IMR-90 (cell line): ENCODE measurements around the gene CHN2. TPM values are rescaled to one million over a fixed set of nuclear protein-coding genes. Genes with fewer than 3 reads are reported as not detected.

Source experiments
- ATAC-seq: fragments of 200-7000 bp; cut with Tn5 transposase; 2 replicates; pipeline ENCODE4 v1.9.1; 2020; ENCODE audit warnings: low read depth, mild to moderate bottlenecking, moderate library complexity
- BruUV-seq: library from RNA; stranded (reverse); fragments of 400-500 nt; replicated peaks from 2 replicates; lab custom pipeline; 2021; lab: Mats Ljungman, UMichigan
- CTCF ChIA-PET: fragments of 300-600 bp; formaldehyde crosslinking; extraction: SDS; loops from one replicate; lab custom pipeline; 2021; ENCODE audit warnings: antibody characterized with exemption; lab: Yijun Ruan, JAX
- POLR2A ChIA-PET: fragments of 300-600 bp; sonication (Branson Sonifier 250); formaldehyde crosslinking; loops from one replicate; lab custom pipeline; 2022; ENCODE audit warnings: antibody characterized with exemption; ENCODE audit not compliant: unreplicated experiment; lab: Charles Lee
- DNase-seq: peaks from one replicate; pipeline ENCODE4 v3.0.0; 2013
- H2AFZ ChIP-seq: replicated peaks from 2 replicates; pipeline ENCODE3; 2013; ENCODE audit warnings: low read length, mild to moderate bottlenecking; ENCODE audit not compliant: poor library complexity
- H2AK5ac ChIP-seq: 2 replicates; pipeline ENCODE4 v1.6.1; 2013; ENCODE audit warnings: low read depth, low read length, inconsistent platforms
- H2AK9ac ChIP-seq: replicated peaks from 2 replicates; pipeline ENCODE3; 2013; ENCODE audit warnings: mild to moderate bottlenecking, low read depth, low read length, moderate library complexity; ENCODE audit not compliant: poor library complexity
- H2BK120ac ChIP-seq: 2 replicates; pipeline ENCODE4 v1.6.1; 2013; ENCODE audit warnings: low read depth, low read length, inconsistent platforms
- H2BK15ac ChIP-seq: 3 replicates; pipeline ENCODE4 v1.6.1; 2013; ENCODE audit warnings: low read depth, low read length, inconsistent platforms
- H2BK20ac ChIP-seq: 2 replicates; pipeline ENCODE4 v1.6.1; 2013; ENCODE audit warnings: low read depth, mild to moderate bottlenecking, inconsistent platforms, low read length, moderate library complexity
- H2BK5ac ChIP-seq: 2 replicates; pipeline ENCODE4 v1.6.1; 2013; ENCODE audit warnings: mild to moderate bottlenecking, low read depth, low read length, inconsistent platforms; ENCODE audit not compliant: poor library complexity, severe bottlenecking
- H3K14ac ChIP-seq: replicated peaks from 2 replicates; pipeline ENCODE4 v1.6.1; 2013; ENCODE audit warnings: low read depth, low read length, inconsistent platforms
- H3K18ac ChIP-seq: 2 replicates; pipeline ENCODE4 v1.6.1; 2013; ENCODE audit warnings: low read depth, low read length, control low read depth
- H3K23ac ChIP-seq: 2 replicates; pipeline ENCODE4 v1.6.1; 2013; ENCODE audit warnings: low read depth, low read length, inconsistent platforms
- H3K27ac ChIP-seq: 2 replicates; pipeline ENCODE4 v1.5.1; 2013; ENCODE audit warnings: mild to moderate bottlenecking, control low read depth, low read length; ENCODE audit not compliant: insufficient read depth
- H3K27me3 ChIP-seq: 2 replicates; pipeline ENCODE4 v1.6.1; 2013; ENCODE audit warnings: low read length; ENCODE audit not compliant: control insufficient read depth, insufficient read depth
- H3K36me3 ChIP-seq: 2 replicates; pipeline ENCODE4 v1.6.1; 2013; ENCODE audit warnings: low read length, mixed read lengths; ENCODE audit not compliant: control insufficient read depth, insufficient read depth
- H3K4ac ChIP-seq: 2 replicates; pipeline ENCODE4 v1.6.1; 2013; ENCODE audit warnings: low read depth, low read length, inconsistent platforms
- H3K4me1 ChIP-seq: 2 replicates; pipeline ENCODE4 v1.6.1; 2013; ENCODE audit warnings: low read length, mixed read lengths; ENCODE audit not compliant: control insufficient read depth, insufficient read depth
- H3K4me2 ChIP-seq: 2 replicates; pipeline ENCODE4 v1.6.1; 2013; ENCODE audit warnings: low read depth, mild to moderate bottlenecking, control low read depth, low read length, moderate library complexity
- H3K4me3 ChIP-seq: 2 replicates; pipeline ENCODE4 v1.5.1; 2013; ENCODE audit warnings: low read depth, mild to moderate bottlenecking, control low read depth, low read length, moderate library complexity; ENCODE audit not compliant: insufficient read depth
- H3K56ac ChIP-seq: 2 replicates; pipeline ENCODE4 v1.6.1; 2013; ENCODE audit warnings: low read length, inconsistent platforms; ENCODE audit not compliant: insufficient read depth; ENCODE audit errors: extremely low read depth
- H3K79me1 ChIP-seq, 2 experiments: 2 replicates each; pipeline ENCODE4 v1.6.1; 2013; ENCODE audit warnings: low read length in 2 of 2, inconsistent platforms in 1 of 2, low read depth in 1 of 2
- H3K9ac ChIP-seq: 2 replicates; pipeline ENCODE4 v1.6.1; 2013; ENCODE audit warnings: low read depth, low read length, control low read depth
- H3K9me1 ChIP-seq: 2 replicates; pipeline ENCODE4 v1.6.1; 2013; ENCODE audit warnings: low read length, inconsistent platforms; ENCODE audit not compliant: insufficient read depth
- H3K9me3 ChIP-seq: 2 replicates; pipeline ENCODE4 v1.6.1; 2013; ENCODE audit warnings: low read length; ENCODE audit not compliant: control insufficient read depth, insufficient read depth
- H4K20me1 ChIP-seq: 2 replicates; pipeline ENCODE4 v1.6.1; 2013; ENCODE audit warnings: low read length, inconsistent platforms; ENCODE audit not compliant: insufficient read depth
- H4K5ac ChIP-seq: 2 replicates; pipeline ENCODE4 v1.6.1; 2013; ENCODE audit warnings: mild to moderate bottlenecking, low read depth, low read length, control low read depth
- H4K8ac ChIP-seq, 2 experiments: 2 replicates each; pipeline ENCODE4 v1.6.1; 2013; ENCODE audit warnings: low read depth in 2 of 2, low read length in 2 of 2, control low read depth in 1 of 2, inconsistent platforms in 1 of 2
- H4K91ac ChIP-seq: 2 replicates; pipeline ENCODE4 v1.6.1; 2013; ENCODE audit warnings: low read depth, low read length, inconsistent platforms; ENCODE audit not compliant: insufficient read depth
- FOS ChIP-seq: fragments of 150-350 bp; IDR thresholded peaks from 2 replicates; pipeline ENCODE4 v1.6.1; 2016; ENCODE audit warnings: low read depth, low read length
- MXI1 ChIP-seq: IDR thresholded peaks from 2 replicates; pipeline ENCODE4 v1.6.1; 2012; ENCODE audit warnings: low read depth, mild to moderate bottlenecking, low read length, moderate library complexity, borderline replicate concordance
- WGBS, 2 experiments: methylation state at CpG; one replicate each; pipeline versions ENCODE4 v1.1.5 to v1.1.7; 2013; ENCODE audit warnings: missing lambda C conversion rate in 2 of 2; ENCODE audit not compliant: insufficient read length in 1 of 2; ENCODE audit errors: extremely low coverage in 2 of 2; 5-methylcytosine and 5-hydroxymethylcytosine counted together
- dilution Hi-C: fragments of 300-500 bp; cut with HindIII; formaldehyde crosslinking; loops from one replicate; pipeline ENCODE4 v1.14.3; 2018; ENCODE audit warnings: low sequenced_read_pairs; ENCODE audit not compliant: unreplicated experiment
- in situ Hi-C: fragments of 300-500 bp; cut with MboI; formaldehyde crosslinking; loops from 3 replicates; pipeline ENCODE4 v1.14.3; 2019; ENCODE audit warnings: low sequenced_read_pairs, inconsistent platforms, mixed read lengths
- intact Hi-C: fragments of 100-400 bp; cut with micrococcal nuclease; formaldehyde crosslinking; loops from 2 replicates; pipeline ENCODE4 v1.10.0; 2022
- polyA plus RNA-seq, 3 experiments: library from polyadenylated mRNA; depleted of rRNA; stranded (reverse); fragments of >200 nt; gene quantifications; 2 replicates each; pipeline ENCODE4 v1.2.3, GENCODE V29; 2012; ENCODE audit warnings: low replicate concordance in 1 of 3
- total RNA-seq: library from RNA; depleted of rRNA; stranded (reverse); fragments of >200 nt; gene quantifications from 2 replicates; pipeline ENCODE4 v1.2.3, GENCODE V29; 2012

CHN2 gene
- total and polyA plus RNA-seq, 2 of the 4 experiments (the other 2 are of a cell fraction) = not detected

GRCh38 chr7:29302666-29303395 lies 108.3 kb downstream of the CHN2 start:
- in situ Hi-C loops = no loop called here
- no peaks in the 10 kb centered on the region for H3K4me1 ChIP-seq
- H3K27me3 ChIP-seq = no peaks in the 10 kb centered on the region
- ATAC-seq (no peak), DNase-seq (no peak)
- no peak overlapping the region for H3K23ac ChIP-seq
- H3K9ac ChIP-seq = no peak overlapping the region
- no peak overlapping the region for H3K4me2 ChIP-seq
- ChIA-PET CTCF (no interaction called here), POLR2A (no interaction called here)
- H4K5ac ChIP-seq = no peak overlapping the region
- no peak overlapping the region for H2BK20ac ChIP-seq
- intact Hi-C loops = no loop called here
- H4K20me1 ChIP-seq = no peaks in the 10 kb centered on the region
- H3K9me3 ChIP-seq = no peaks in the 10 kb centered on the region
- H3K9me1 ChIP-seq = no peaks in the 10 kb centered on the region
- no TSS peak for BruUV-seq
- no peak overlapping the region for H2AFZ ChIP-seq
- H2BK15ac ChIP-seq = no peak overlapping the region
- dilution Hi-C loops = no loop called here
- H3K4ac ChIP-seq = no peak overlapping the region
- H3K56ac ChIP-seq = no peak overlapping the region
- H3K36me3 ChIP-seq = no peaks in the 10 kb centered on the region
- no peak overlapping the region for H3K4me3 ChIP-seq
- no peak overlapping the region for H4K91ac ChIP-seq
- H3K18ac ChIP-seq = no peak overlapping the region
- H3K27ac ChIP-seq = no peak overlapping the region
- H4K8ac ChIP-seq = no peak overlapping the region
- WGBS, 2 experiments = 76% methylated on average over 8 of the region's 12 CpGs; no CpG with 5 or more reads in 1 of the 2 experiments
- H3K14ac ChIP-seq = no peak overlapping the region
- no peak overlapping the region for H2AK5ac ChIP-seq
- no peak overlapping the region for H2AK9ac ChIP-seq
- no peak for TF ChIP-seq FOS
- TF ChIP-seq MXI1 = no peak
- H3K79me1 ChIP-seq = no peaks in the 10 kb centered on the region
- H2BK120ac ChIP-seq = no peak overlapping the region
- no peak overlapping the region for H2BK5ac ChIP-seq
